ENCODE results near the gene SYVN1.

GRCh38 chr11:65135633-65136145, 1.4 kb upstream of the SYVN1 start:
- TF ChIP-seq RAD21 (conservative IDR thresholded peaks at IDR 0.05 in 1 of 2, IDR thresholded peaks at IDR 0.05 in 1 of 2) = no peak
- TF ChIP-seq SMC3 (IDR thresholded peaks at IDR 0.05) = no peak
- no peak for TF ChIP-seq JUN (IDR thresholded peaks at IDR 0.05)
- no peak for TF ChIP-seq CTCF (IDR thresholded peaks at IDR 0.05)
- no peak for TF ChIP-seq NR3C1 (IDR thresholded peaks at IDR 0.05)
- no peak for TF ChIP-seq POLR2AphosphoS2 (conservative IDR thresholded peaks at IDR 0.05; ENCODE audit: low read length)
- no peak for TF ChIP-seq USF2 (IDR thresholded peaks at IDR 0.05)
- TF ChIP-seq BHLHE40 (IDR thresholded peaks at IDR 0.05; ENCODE audit: low read depth, low read length) = no peak
- TF ChIP-seq JUNB (IDR thresholded peaks at IDR 0.05) = no peak
